ENCODE results near the gene SETD7. TPM values are rescaled to one million over a fixed set of nuclear protein-coding genes. Genes with fewer than 3 reads are reported as not detected.

The SETD7 gene
- total and polyA plus RNA-seq, 2 donors (not counting 1 experiment from before 2014, with no cell fraction given), result 37.5 to 80.8 TPM

DNA sequence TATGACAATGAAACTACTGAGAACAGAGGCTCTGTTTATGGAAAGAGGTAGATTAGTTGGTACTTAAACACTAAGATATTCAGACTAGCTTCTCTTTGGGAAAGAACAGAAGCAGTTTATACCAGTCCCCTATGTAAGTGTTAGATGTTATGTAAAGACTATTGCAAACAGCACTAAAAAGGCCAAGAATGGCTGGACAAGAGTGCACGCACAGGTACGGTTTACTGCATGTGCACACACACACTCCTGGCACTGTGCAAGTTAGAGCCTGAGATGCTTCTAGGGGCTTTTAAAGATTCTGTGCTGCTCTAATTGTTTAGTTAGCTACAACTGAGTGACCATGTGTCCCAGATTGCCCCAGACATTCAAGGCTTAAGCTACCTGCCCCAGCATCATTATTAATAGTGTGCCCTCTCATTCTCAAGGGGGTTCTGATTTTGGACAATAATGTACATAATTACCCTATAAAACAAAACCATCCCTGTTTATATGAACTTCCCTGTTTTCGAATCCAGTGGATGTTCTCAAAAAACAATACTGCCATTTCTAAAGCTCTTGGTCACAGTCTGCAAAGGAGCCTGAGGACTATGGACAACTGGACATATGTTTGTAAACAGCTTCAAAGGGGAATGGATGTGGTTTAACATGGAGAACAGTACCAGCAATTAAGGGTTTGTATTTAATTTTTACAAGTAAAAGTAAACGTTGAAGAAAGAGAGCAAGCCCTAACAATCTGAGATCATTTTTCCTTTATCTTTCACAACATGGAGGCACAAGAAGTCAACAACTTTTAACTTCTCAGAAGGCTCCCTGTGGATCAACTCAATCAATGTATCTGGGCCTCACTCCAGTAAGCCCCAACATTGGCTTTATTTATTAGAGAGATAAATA, 2.0 kb downstream of the SETD7 start:
- no peak for DNase-seq (ENCODE audit: low read depth in 2 of 2)
- H2AFZ ChIP-seq (ENCODE audit: low read length), result no peak overlapping the region

DNA sequence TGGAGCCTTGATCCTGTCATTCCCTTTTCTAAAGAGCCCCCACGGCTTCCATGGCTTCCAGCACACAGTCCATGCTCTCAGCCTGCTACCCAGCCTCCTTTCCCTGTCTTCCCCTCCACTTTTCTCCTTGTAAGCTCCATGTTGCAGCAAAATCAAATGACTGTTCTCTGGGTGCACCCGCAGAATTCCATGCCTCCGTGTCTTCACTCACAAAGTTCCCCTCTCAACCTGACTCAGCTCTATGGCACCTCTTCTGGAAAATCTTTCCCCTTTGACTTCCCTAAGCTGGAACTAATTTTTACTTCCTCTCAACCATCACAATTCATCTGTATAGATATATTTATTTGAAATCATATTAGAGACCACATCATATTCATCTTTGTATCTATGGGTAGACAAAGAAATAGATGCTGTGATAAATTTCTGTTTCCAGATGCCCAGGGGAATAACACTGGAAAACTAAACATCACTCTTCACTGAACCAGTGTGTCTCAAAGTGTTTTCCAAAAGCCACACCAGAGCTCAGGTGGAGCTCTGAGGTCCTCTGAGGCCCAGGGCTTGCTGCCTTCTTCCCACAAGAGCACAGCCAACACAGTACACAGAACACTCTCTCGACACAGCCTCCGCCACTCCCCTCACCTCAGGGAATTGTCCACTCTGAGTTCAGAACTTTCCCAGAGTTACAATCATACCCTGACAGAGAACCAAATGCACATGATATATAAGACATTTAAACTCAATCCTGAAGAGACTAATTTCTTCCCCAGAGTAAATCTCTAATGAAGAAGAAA, 3.3 kb downstream of the SETD7 start:
- peaks cover 6% of the 10 kb centered on the region for H4K20me1 ChIP-seq (ENCODE audit: control insufficient read depth, extremely low read depth, insufficient read depth, low read length)
- H3K27me3 ChIP-seq (ENCODE audit: control insufficient read depth, insufficient read depth, low read length), result peaks cover 5% of the 10 kb centered on the region
- peak overlapping the region in 2 of 4 experiments; percentile 3 to 15 for H3K4me3 ChIP-seq (replicated peaks in 1 of 4; ENCODE audit: control extremely low read depth in 1 of 4, insufficient read depth in 1 of 4, low read depth in 3 of 4, low read length in 4 of 4)
- no peak for TF ChIP-seq EZH2 (IDR thresholded peaks at IDR 0.05; ENCODE audit: low read length, missing control alignments)
- TF ChIP-seq, protein P1, sequence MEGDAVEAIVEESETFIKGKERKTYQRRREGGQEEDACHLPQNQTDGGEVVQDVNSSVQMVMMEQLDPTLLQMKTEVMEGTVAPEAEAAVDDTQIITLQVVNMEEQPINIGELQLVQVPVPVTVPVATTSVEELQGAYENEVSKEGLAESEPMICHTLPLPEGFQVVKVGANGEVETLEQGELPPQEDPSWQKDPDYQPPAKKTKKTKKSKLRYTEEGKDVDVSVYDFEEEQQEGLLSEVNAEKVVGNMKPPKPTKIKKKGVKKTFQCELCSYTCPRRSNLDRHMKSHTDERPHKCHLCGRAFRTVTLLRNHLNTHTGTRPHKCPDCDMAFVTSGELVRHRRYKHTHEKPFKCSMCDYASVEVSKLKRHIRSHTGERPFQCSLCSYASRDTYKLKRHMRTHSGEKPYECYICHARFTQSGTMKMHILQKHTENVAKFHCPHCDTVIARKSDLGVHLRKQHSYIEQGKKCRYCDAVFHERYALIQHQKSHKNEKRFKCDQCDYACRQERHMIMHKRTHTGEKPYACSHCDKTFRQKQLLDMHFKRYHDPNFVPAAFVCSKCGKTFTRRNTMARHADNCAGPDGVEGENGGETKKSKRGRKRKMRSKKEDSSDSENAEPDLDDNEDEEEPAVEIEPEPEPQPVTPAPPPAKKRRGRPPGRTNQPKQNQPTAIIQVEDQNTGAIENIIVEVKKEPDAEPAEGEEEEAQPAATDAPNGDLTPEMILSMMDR (conservative IDR thresholded peaks at IDR 0.05 in 1 of 2, IDR thresholded peaks at IDR 0.05 in 1 of 2; ENCODE audit: low read depth in 1 of 2, low read length in 2 of 2), result no peak
- peaks cover 4% of the 10 kb centered on the region for H3K4me1 ChIP-seq (ENCODE audit: control insufficient read depth, extremely low read depth, insufficient read depth, low read length)
- peak overlapping the region; percentile 55 for H3K4me2 ChIP-seq (ENCODE audit: extremely low read depth, insufficient read depth, low read length)
- peaks cover 59% of the 10 kb centered on the region for H3K79me2 ChIP-seq (ENCODE audit: control insufficient read depth, insufficient read depth, low read length)
- peak in 1 of 2 donors; percentile 71 for DNase-seq (ENCODE audit: low read depth in 2 of 2)
- H3K36me3 ChIP-seq (ENCODE audit: control insufficient read depth, insufficient read depth, low read length), result no peaks in the 10 kb centered on the region
- H3K9ac ChIP-seq (ENCODE audit: insufficient read depth, low read length), result no peak overlapping the region
- H3K9me3 ChIP-seq (ENCODE audit: control insufficient read depth, insufficient read depth, low read depth, low read length), result no peaks in the 10 kb centered on the region
- H3K27ac ChIP-seq (ENCODE audit: insufficient read depth, low read length), result no peak overlapping the region
- no peak overlapping the region for H2AFZ ChIP-seq (ENCODE audit: low read length)

More for the DNA sequence above, 2.0 kb downstream of the SETD7 start:
- peaks cover 4% of the 10 kb centered on the region for H3K4me1 ChIP-seq (ENCODE audit: control insufficient read depth, extremely low read depth, insufficient read depth, low read length)
- no peak for TF ChIP-seq EZH2 (IDR thresholded peaks at IDR 0.05; ENCODE audit: low read length, missing control alignments)
- TF ChIP-seq, protein P1 (conservative IDR thresholded peaks at IDR 0.05 in 1 of 2, IDR thresholded peaks at IDR 0.05 in 1 of 2; ENCODE audit: low read depth in 1 of 2, low read length in 2 of 2), result no peak
- peak overlapping the region; percentile 82 to 87 (median 86) for H3K4me3 ChIP-seq (replicated peaks in 1 of 4; ENCODE audit: control extremely low read depth in 1 of 4, insufficient read depth in 1 of 4, low read depth in 3 of 4, low read length in 4 of 4)
- H3K27ac ChIP-seq (ENCODE audit: insufficient read depth, low read length), result peak overlapping the region; percentile 92
- H3K36me3 ChIP-seq (ENCODE audit: control insufficient read depth, insufficient read depth, low read length), result no peaks in the 10 kb centered on the region
- H3K27me3 ChIP-seq (ENCODE audit: control insufficient read depth, insufficient read depth, low read length), result peaks cover 17% of the 10 kb centered on the region
- H3K4me2 ChIP-seq (ENCODE audit: extremely low read depth, insufficient read depth, low read length), result peak overlapping the region; percentile 53
- peaks cover 6% of the 10 kb centered on the region for H4K20me1 ChIP-seq (ENCODE audit: control insufficient read depth, extremely low read depth, insufficient read depth, low read length)
- H3K79me2 ChIP-seq (ENCODE audit: control insufficient read depth, insufficient read depth, low read length), result peaks cover 51% of the 10 kb centered on the region
- no peak overlapping the region for H3K9ac ChIP-seq (ENCODE audit: insufficient read depth, low read length)
- H3K9me3 ChIP-seq (ENCODE audit: control insufficient read depth, insufficient read depth, low read depth, low read length), result no peaks in the 10 kb centered on the region

All from fibroblast of lung (primary cell).